GM19438 (cell line): ENCODE results near the gene PIGR.

ENCODE experiments used
- ATAC-seq: cut with Tn5 transposase; IDR thresholded peaks from one replicate; pipeline ENCODE4 v1.9.1; 2021; ENCODE audit warnings: low read depth; ENCODE audit not compliant: unreplicated experiment

Gene PIGR

GRCh38 chr1:206913766-206914537 is 32.3 kb downstream of the PIGR start:
- no peak for ATAC-seq

GRCh38 chr1:206912445-206913095 is 33.7 kb downstream of the PIGR start:
- no peak for ATAC-seq

DNA sequence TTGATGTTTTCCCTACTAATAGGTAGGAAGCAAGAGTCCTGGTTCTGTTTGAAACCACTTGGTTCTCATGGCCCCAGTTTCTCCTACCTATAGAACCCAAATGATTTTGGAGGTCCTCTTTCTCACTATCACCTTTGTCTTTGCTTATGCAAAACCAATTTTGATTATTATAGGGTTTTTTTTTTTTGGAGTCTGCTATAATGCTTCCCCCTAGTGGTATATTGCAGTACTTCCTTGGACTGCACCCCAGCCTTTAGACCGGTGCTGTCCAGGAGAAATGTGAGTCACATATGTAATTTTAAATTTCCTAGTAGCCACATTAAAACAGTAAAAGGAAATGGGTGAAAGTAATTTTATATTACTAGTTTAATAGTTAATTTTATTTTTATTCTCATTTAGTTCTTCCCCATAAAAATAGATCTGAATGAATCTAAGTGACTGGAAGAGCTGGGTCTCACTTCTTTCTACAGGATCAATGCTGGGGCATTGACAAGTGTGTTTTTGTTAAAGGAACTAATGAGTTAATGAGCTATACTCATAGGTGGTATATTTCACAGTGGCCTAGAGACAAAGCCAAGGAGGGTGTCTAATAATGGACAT is 35.1 kb downstream of the PIGR start:
- no peak for ATAC-seq

DNA sequence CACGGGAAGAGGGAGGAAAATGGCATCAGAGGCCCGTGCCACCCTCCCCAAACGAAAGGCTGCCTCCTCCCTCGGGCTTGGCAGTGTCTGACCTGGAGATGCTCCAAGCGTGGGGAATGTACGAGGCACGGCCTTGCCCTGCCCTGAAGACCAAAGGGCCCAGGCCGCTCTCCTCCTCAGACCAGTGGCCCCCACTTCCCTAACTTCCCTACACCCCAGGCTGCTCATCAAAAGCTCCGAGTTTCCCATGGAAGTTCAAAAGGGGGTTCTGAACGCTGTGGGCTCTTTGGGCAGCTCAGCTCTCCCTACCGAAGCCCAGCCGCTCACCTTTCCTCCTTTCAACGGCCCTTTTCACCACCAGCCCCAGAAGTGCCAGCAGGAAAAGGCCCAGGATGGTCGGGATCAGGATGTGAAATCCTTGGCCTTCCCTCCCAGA is 36.4 kb downstream of the PIGR start:
- no peak for ATAC-seq

- no peak for ATAC-seq
These were observed 36.9 kb downstream of the PIGR start for GRCh38 chr1:206909161-206909882.

DNA sequence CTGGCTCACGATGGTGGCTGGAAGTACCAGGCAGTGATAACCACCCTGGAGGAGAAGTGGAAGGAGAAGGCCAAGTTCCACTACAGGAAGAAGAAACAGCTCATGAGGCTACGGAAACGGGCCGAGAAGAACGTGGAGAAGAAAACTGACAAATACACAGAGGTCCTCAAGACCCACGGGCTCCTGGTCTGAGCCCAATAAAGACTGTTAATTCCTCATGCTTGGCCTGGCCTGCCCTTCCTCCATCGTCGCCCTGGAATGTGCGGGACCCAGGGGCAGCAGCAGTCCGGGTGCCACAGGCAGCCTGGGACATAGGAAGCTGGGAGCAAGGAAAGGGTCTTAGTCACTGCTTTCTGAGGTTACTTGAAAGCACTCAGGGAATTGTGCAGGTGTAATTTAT is 38.2 kb downstream of the PIGR start:
- no peak for ATAC-seq

- no peak for ATAC-seq
These were observed 38.8 kb downstream of the PIGR start for GRCh38 chr1:206907304-206907991.

DNA sequence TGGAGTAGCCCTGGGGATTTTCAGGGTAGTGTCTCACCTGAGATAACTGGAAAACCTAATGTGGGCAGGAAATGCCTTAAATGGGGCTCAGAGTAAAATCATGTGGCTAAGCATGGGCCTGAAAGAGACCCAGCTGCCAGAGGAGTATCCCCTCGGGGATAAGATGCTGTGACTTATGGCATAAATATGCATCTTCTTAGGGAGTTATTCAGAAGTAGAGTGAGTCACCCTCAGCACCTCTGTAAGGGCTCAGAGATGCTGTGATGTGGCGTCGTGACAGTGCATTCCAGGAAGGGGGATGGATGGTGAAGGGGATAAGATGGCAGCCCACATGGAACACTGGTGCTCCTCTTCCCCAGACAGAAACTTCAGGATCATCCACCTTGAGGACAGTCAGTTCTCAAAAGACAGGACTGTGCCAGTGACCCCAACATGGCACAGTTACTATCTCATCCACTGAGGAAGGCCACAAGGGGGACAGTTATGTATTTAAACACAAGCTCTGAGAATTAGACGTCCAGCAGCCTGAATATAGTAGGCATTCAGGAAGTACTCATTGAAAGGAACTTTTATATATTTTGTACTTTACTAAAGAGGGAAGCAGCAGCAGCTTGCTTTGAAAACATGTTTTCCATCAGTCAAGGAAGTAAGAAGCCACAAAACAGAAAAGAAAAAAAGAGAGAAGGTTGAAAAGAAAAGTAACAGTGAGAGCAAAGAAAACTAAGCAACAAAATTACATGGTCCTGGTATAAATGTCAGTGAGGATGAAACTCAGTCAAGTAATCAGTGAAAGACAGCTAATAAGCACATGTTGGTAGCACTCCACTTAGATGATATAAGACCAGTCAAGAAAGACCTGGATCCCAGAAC is 40.7 kb downstream of the PIGR start:
- no peak for ATAC-seq

DNA sequence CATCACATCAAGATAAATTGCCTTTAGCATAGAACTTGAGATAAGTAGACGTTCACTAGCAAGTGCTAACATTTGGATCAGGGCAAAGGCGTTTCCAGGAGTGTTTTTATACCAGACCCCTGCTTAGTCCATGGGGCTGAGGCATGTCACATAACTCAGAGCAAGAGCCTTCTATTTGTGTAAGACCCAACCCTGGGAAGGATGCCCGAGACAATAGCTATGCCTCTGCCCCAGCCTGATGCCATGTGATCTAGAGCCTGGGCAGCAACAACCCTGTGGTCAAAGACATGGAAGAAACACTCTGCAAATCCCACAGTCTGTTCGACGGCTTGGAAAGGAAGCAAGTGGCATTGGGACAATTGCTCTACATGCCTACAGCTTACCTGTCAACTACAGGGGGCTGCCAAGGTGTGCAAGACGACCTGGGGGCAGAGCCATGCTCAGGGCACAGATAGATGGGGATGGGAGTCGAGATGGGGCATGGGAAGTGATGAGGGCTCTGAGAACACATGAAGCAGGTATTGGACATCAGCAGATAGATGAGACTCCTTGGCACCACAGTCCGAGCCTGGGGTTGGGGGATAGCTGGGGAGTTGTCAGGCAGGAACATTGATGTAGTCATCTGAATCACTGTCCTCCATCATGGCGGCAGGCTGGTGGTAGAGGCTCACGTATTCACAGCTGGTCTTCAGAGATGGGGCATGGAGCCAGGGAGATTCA is 41.7 kb downstream of the PIGR start:
- no peak for ATAC-seq

GRCh38 chr1:206903687-206904086 is 42.6 kb downstream of the PIGR start:
- ATAC-seq, result no peak

DNA sequence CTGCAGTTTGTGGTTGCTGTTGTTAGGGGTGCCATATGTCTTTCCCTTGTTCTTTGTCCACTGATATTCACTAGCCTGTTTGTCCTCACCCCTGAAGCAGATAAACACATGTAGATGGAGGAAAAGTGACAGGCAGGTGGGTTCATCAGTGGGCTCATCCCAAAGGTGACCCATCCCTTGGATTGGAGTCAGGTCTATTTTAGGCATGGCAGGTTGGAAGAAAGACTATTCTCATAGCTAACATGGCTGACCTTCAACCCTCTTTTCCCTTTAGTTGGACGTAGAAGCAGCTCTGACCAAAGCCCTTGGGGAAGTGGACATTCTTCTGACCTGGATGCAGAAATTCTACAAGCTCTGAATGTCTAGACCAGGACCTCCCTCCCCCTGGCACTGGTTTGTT is 43.6 kb downstream of the PIGR start:
- ATAC-seq, result no peak

- no peak for ATAC-seq
These were observed 44.3 kb downstream of the PIGR start for GRCh38 chr1:206901944-206902343.

- ATAC-seq, result no peak
These were observed 46.1 kb downstream of the PIGR start for GRCh38 chr1:206900149-206900548.

DNA sequence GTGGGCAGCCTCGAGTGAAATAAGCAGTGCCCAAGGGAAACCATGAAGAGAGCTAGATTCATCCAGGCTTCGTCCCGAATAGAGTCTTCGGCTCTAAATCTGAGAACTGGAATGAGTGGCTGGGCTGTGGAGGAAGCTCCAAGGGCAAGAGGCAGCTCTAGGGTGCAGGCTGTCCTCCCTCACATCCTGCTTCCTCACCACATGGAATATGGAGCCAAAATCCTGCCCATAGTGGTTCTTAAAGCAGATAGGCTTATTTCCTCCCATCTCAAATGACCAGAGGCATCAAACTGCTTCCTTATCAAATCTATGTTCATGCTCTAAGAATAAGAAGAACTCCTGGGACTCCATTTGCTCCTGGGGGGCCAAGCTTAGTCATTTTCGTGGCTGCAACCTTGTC is 46.5 kb downstream of the PIGR start:
- ATAC-seq, result no peak

- ATAC-seq, result no peak
These were observed 47.3 kb downstream of the PIGR start for GRCh38 chr1:206898915-206899431.

GRCh38 chr1:206898089-206898914 is 48.0 kb downstream of the PIGR start:
- ATAC-seq, result no peak

GRCh38 chr1:206897175-206897574 is 49.1 kb downstream of the PIGR start, which contains the start of gene IL24:
TSS of gene IL24 (plus strand) at chr1:206897443. CDS start at chr1:206897833, 390 bp downstream.
- no peak for ATAC-seq

DNA sequence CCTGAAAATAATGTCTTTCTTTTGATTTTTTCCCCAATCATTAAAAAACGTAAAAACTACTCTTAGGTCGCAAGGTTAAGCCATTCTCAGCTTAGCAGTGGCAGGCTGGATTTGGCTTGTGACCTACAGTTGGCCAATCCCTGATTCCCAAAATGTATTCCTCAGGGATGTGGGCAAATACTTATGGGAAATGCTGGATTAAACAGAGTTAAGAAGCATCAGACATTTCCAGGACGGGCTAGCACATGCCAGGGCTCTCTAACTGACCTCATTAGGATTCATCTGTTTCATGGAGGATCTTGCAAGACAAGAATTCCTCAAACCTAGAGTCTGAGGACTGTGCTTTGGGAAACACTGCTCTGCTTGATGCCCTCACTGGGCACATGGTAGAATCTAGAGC is 50.0 kb downstream of the PIGR start:
- no peak for ATAC-seq
